NCI-H146 treated with DMSO at 0.1 percent for 48 hours (cell line): ENCODE data around the gene SYTL3.
"Not testable (repeated sequence)": the region's sequence is repeated elsewhere in the genome, so short reads cannot be mapped to it uniquely, and the experiment has no call there.

Experiments used
- DNase-seq: peaks from one replicate; lab custom pipeline; 2025; ENCODE audit not compliant: unreplicated experiment; lab: John Stamatoyannopoulos, UW

SYTL3 gene

DNA sequence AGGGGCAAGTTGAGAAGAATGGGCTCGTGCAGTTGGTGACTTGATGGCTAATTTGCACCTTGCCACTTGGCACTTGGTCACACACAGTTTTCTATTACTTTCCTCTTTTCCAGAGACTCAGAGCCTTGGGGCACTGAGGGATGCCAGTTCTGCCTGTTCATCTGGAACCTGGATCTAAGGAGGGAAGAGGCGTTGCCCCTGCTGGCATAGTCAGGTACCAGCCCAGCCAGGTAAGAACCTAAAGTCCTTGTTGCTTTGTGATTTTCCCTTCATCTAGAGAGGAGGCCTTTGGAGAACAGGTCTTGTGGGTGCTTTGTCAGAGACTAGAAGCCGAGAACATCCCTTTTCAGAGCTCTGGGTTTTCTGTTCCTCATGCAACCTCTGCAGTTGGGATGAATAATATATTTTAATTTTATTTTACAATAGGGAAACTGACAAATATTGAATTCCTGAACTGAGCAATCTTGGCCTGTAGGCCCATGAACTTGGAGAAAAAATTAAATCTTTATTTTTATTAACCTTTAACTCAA, 11.4 kb downstream of the SYTL3 start:
- DNase-seq: no peak

DNA sequence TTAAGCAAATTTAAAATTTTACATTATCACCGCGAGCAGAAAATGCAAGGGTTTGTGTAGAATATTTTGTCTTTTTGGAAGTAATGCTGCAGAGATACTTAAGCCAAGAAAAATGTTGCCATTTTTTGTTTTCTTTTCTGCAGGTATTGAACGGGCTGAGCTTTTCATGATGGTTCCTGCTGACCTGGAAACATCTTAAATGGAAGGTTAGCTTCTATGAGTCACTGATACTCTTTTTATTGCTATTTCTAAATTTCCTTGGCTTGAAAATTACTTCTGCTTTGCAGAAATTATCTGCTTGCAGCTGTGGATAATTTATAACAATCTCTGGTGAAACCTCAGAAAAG, 12.7 kb downstream of the SYTL3 start:
- no peak for DNase-seq

DNA sequence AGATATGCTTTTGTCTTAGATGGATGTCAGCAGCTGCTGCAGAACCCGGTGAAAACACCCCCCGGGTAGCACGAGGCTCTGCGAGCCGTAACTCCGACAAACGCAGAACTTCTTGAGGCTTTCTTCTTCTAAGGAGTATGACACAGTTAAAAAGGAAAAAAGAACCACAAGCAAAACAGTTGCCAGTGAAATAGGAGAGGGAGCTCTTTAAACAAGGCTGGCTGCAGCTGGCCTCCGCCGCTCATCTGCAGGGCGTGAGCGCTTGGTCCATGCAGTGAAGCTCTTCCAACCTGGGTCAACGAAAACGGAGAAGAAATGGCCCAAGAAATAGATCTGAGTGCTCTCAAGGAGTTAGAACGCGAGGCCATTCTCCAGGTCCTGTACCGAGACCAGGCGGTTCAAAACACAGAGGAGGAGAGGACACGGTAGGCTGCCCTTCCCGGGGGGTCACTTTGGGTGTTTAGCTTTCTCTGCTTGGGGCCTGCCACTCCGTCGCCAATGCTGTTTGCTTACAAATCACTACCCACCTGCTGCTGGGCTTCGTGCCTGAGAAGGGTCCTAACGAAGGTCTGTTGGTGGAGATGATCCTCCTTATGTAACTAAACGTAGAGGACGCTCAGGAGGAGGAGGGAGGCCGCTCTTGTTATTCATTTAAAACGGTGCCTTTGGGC, 13.2 kb downstream of the SYTL3 start:
- DNase-seq: peak; percentile 97

DNA sequence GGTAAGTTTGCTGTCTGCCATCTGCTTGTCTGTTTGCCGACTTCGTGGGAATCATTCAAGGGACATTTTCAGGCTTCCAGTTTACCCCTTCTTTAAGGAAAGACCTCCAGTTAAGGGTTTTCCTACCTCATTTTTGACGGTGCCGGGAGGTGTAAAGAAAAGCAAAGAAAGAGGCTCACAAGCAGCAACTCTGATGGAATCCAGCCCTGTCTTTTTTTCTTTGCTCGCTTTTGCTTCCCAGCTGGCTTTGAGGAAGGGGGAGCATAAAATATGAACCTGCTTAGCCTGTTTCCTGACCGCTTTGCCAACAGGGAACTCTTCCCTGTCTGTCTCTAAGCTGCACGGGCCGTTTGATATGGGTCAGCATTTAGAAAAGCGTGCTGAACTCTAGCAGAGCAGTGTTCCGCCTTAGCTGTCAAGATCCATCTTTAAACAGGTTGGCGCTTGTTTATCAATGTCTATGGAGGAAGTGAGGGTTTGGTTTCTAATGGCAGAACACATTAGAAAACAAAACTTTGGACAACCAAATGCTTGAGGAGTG, 13.8 kb downstream of the SYTL3 start:
- peak; percentile 82 for DNase-seq

DNA sequence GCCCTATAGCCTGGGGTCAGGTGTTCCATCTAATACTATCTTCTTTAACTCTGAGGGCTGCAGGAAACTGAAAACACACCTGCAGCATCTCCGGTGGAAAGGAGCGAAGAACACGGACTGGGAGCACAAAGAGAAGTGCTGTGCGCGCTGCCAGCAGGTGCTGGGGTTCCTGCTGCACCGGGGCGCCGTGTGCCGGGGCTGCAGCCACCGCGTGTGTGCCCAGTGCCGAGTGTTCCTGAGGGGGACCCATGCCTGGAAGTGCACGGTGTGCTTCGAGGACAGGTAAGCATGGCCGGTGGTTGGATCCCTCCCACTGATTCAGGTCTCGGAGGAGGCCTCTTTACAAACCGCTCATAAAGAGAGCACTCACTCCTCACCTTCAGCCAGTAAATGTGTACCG, 15.5 kb downstream of the SYTL3 start:
- DNase-seq: no peak

DNA sequence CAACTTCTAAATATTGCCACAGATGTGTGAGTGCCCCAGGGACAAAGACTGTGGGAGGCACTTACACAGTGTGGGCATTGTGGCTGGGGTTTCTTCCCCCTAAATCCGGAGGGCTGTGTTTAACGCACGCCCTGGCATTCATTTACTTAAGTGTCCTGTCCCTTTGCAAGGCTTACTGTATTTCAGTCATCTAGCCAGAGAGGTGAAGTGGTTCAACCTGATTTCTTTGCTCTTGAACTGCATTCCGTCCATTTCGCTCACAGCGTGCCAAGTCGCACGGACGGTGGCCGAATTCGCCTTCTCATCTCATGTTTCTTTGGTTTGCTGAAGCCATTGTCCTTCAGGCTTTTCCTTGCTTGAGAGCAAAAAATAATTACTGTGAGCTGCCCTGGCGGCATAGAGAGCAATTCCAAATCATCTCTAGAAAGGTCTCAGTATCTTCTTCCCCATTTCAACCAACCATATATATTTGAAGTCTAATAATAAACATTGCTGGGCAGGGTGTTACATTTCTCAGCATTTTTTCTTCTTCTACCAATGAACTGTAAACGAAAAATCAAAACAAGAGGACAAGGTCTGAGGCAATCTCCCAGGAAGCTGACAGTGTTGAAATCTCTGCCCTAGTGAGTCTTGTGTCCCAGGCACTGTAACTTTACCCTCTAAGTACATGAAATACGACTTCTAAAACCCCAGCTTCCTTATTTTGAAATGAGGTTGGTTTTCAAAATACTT, 16.9 kb downstream of the SYTL3 start:
- DNase-seq: no peak

DNA sequence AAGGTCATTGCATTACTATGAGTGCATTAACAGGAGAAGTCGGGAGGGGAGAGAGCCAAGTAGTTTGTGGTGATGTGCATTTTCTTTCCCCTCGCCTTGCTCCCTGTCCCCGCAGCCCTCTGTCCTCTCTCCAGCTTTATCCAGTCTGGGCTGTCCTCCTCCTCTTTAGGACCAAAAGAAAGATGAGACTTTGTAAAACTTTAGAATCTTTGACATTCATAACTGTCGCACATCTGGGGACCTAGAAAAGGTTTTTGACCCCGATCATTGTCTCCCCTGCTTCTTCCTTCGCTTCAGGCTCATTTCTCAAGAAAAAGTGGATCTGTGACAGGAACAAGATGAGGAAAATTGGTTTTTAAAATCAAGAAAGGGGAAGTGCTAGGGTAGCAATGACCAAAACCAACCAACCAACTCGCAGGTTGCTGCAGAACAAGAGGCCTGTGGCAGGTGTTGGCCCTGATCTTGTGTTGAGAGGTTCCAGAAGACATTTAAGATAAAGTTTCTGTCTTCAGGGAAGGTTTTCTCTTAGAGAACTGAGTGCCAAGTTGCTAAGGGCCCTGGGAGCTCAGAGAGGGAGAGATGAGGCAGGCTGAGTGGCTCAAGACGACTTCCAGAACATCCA, 17.6 kb downstream of the SYTL3 start:
- DNase-seq: no peak

DNA sequence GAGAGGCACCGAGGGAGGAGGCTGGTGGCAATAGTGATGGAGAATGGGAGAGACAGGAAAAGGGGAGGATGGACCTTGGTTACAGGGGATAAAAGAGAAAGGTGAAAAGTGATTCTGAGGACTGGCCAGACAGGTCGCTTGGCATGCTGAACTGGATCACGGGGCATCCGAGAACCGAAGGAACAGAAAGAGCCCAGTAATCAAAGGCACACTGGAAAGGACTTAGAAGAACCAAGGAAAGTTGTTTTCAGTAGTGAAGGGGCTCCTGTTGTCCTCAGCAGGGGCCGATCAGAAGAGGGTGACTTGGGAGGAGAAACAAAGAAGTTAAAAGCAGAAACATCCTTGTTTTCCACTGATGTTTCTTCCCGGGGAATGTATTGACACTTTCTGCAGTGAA, 18.9 kb downstream of the SYTL3 start:
- no peak for DNase-seq

DNA sequence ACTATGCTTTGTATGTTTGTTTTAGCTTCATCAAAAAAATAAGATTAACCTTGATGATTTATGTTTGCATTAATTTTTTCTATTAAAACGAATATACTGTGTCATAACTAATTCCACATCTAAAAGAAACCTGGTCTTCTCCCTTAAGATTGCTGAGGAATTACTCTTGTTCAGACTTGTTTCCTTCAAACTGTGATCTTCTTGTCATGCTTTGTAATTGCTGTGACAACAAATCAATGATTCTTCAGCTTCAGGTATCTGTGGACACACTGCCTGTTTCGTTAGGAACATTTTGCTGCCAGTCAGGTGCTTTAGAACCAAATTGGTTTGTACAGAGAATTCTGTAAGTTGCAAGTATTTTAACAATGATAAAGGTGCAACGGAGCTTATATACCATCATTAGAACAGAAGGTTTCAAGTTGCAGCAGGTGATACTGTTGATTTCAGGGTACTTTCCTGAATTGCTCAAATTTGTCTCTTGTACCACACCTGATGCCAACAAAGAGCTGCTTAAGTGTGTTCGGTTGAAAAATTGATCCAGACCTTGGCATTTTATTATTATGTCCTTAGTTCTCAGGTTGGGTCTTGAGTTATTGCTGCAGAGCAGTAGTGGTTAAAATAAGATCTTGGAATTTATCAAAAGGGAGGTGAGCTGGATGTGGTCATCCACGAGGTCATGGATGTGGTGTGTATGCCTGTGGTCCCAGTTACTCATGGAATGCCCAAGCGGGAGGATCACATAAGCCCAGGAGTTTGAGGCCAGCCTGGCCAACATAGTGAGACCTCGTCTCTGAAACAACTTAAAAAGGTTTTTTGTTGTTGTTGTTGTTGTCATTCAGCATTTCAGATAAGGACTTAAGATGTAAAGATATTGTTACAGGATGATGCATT, 19.5 kb downstream of the SYTL3 start:
- peak; percentile 66 for DNase-seq

DNA sequence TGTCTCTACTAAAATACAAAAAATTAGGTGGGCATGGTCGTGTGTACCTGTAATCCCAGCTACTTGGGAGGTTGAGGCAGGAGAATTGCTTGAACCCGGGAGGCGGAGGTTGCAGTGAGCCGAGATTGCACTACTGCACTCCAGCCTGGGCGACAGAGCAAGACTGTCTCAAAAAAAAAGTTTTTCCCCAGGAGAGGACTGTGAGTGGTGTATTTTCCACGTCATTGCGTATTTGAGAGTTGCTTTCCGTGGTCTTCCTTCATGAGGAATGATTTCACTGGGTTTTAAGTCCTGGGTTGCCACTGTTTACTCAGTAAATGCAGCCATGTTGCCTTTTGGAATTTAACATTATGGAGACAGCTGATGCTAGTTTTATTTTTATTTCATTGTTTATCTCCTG, 22.3 kb downstream of the SYTL3 start:
- DNase-seq: not testable (repeated sequence)

DNA sequence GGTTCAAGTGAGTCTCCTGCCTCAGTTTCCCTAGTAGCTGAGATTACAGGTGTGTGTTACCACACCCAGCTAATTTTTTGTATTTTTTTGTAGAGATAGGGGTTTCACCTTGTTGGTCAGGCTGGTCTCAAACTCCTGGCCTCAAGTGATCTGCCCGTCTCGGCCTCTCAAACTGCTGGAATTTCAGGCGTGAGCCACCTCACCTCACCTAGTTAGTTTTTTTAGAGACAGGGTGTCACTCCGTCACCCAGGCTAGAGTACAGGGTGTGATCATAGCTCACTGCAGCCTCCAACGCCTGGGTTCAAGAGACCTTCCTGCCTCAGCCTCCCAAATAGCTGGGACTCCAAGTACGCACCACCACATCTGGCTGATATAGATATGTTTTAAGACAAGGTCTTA, 22.9 kb downstream of the SYTL3 start:
- DNase-seq: no peak

DNA sequence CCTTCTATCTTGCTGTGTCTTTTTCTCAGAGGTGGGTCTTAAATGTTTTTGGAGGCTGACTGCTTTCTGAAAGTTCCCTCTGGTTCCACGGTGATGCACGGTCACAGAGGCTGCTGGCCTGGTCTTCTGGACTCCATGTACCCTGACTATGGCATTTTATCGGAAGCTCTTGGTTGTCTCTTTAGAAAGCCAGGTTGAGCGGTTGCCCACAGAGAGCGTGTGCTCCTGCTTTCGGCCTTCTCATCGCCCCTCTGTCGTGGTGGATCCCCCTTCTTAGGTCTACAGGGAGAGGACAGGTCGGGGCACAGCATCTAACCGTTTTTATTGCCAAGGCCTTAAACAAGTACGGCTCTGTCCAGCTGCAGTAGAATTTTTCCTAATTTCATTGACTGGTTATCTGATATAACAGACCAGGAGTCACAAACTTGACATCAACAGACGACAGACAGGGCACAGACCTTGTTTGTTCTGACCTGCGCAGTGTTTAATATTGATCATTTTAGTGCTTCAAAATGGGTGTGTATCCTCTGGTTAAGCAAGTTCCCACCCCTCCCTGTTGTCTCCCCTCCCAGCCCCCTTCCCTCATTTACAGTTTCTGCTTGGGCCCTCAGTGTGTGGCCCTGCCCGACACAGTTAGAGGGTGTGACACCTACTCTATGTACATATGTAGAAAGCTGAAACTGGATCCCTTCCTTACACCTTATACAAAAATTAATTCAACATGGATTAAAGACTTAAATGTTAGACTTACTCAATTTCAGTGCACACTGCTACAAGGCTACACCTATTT, 24.7 kb downstream of the SYTL3 start:
- DNase-seq: no peak

DNA sequence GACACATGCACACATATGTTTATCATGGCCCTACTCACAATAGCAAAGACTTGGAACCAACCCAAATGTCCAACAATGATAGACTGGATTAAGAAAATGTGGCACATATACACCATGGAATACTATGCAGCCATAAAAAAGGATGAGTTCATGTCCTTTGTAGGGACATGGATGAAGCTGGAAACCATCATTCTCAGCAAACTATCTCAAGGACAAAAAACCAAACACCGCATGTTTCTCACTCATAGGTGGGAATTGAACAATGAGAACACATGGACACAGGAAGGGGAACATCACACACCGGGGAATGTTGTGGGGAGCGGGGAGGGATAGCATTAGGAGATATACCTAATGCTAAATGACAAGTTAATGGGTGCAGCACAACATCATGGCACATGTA, 27.2 kb downstream of the SYTL3 start:
- DNase-seq: not testable (repeated sequence)

DNA sequence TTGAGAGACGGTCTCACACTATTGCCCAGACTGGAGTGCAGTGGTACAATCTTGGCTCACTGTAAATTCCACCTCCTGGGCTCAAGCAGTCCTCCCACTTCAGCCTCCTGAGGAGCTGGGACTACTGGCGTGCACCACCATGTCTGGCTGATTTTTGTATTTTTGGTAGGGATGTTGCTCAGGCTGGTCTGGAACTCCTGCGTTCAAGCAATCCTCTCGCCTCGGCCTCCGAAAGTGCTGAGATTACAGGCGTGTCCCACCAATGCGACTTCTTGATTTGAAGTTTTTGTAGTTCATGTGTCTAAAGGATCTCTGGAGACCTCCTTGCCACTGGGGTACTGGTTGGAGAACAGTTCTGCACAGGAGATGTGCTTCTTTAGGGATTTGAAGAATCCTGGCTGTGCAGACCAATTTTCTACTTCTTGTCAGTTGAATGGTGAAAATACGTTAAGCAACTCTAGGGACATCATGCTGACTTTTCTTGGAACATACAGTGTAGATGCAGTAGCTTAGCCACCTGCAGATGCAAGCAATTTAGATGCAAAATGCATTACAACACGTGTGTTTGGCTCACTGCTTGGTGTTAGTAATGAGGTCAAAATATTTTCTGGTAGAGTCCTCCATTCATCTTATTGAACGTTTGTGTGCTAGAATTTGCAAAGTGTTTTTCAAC, 28.2 kb downstream of the SYTL3 start:
- DNase-seq: no peak

DNA sequence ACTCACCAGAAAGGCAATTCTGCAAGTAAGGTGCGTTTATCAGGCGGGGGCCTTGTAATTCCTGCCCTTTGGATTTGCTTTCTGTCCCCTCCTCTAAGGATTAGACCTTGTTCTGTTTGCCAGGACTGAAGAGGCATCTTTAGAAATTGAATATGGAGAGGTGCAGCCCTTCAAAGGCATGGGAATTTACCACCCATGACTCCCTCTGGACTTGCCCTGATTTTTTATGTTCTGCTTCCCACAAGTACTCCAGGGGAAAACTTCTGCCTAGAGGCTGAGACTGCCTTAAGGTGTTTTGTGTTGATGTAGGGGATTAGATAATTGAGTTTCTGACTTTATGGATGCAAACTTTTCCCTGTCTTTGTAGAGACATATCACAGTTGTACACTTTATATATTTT, 30.2 kb downstream of the SYTL3 start:
- no peak for DNase-seq

DNA sequence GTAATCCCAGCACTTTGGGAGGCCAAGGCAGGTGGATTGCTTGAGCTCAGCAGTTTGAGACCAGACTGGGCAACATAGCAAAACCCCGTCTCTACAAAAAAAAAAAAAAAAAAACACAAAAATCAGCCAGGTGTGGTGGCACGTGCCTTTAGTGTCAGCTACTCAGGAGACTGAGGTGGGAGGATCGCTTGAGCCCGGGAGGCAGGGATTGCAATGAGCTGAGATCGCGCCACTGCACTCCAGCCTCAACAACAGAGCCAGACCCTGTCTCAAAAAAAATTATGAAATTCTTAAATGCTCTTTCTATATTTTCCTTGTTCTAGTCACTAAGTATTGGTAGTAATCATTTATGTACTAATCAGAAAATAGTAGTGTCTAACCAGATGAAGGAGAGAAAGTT, 30.6 kb downstream of the SYTL3 start:
- no peak for DNase-seq

DNA sequence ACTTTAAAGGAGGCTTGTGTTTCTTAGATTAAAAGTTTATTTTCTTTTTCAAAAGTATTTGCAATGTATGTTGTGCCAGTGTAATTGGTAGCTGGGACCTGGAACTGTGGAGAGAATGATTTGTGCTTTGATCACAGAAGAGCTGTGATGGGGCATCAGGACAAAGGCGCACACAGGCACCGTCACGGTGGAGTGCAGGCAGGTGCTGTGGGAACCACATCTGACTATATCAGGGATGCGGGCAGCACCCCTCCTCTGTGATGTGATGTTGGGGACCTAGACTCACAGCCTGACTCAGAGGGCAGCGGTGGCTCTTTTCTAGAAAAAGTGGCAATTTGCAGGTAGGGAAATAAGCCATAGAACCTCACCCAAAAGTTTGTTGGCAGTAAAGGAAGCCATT, 34.5 kb downstream of the SYTL3 start:
- no peak for DNase-seq

DNA sequence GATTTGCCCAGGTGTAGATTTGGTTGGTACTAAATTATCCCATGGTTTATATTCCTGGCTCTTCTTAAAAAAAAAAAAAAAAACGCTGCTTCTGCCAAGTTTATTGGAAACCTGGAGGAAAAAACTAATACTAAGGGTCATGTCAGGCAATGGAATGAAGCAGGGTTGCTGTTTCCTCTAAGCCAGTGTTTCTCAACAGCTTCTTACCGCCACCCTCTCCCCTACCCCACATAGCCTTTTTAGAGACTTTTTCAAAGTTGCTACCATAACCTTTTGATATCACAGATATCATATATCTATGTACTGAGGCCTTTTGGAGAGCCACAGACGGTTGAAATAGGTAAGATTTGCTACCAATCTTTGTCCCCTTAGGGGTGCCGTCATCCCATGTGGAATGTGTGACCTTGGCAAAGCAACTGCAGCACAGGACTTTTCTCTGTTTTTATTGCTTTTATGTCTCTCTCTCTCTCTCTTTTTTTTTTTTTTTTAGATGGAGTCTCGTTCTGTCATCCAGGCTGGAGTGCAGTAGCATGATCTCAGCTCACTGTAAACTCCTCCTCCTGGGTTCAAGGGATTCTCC, 35.0 kb downstream of the SYTL3 start:
- DNase-seq: no peak

DNA sequence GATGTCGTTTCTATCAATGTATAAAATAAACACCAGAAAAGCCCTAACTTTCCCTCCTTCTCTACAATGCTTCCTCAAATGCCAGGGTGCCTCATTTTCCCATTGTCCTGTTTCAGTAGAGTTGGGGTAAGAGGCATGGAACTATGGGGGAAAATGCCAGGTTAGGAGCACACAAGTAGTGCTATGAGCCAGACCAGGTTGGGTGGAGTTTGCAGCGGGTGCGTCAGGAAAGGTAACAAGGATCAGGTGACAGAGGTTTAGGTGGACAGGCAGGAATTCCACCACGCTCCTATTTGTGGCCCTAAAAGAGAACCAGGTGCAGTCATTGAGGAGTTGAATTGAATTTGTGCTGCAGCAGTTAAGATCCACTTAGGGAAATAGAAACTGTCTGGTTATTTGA, 36.5 kb downstream of the SYTL3 start:
- DNase-seq: no peak
